HG03520 (cell line): ENCODE measurements around the gene CLEC4E.
"Not testable (repeated sequence)": the region's sequence is repeated elsewhere in the genome, so short reads cannot be mapped to it uniquely, and the experiment has no call there.

Experiments
- ATAC-seq: cut with Tn5 transposase; IDR thresholded peaks from one replicate; pipeline ENCODE4 v1.9.1; 2021; ENCODE audit warnings: mild to moderate bottlenecking, moderate library complexity; ENCODE audit not compliant: unreplicated experiment

Gene CLEC4E

GRCh38 chr12:8544295-8544694 lies 3.6 kb upstream of the CLEC4E start:
- no peak for ATAC-seq

DNA sequence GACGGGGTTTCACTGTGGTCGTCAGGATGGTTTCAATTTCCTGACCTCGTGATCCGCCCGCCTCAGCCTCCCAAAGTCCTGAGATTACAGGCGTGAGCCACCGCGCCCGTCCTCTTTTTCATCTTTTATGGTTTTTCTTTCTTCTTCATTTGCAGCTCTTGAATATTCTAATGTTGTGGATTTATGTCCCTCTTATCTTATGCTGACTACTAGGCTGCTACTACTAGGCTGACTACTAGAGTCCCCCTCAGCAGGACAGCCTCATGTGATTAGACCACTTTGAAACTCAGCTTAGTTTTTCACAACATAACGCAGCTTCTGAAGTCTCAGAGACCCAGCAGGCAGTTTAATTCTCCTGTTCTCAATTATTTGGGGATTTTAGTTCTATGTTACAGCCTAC lies 857 bp upstream of the CLEC4E start:
- ATAC-seq: no peak

DNA sequence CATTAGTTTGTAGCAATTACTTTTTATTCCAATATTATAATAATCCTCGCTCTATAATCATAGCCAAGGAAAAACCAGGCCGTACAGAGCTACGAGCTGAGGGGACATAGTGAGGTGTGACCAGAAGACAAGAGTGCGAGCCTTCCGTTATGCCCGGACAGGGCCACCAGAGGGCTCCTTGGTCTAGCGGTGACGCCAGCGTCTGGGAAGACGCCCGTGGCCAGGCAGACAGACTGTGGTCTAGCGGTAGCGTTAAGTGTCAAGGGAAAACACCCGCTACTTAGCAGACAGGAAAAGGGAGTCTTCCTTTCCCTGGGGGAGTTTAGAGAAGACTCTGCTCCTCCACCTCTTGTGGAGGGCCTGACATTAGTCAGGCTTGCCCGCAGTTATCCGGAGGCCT lies 2.9 kb downstream of the CLEC4E start:
- ATAC-seq: not testable (repeated sequence)

DNA sequence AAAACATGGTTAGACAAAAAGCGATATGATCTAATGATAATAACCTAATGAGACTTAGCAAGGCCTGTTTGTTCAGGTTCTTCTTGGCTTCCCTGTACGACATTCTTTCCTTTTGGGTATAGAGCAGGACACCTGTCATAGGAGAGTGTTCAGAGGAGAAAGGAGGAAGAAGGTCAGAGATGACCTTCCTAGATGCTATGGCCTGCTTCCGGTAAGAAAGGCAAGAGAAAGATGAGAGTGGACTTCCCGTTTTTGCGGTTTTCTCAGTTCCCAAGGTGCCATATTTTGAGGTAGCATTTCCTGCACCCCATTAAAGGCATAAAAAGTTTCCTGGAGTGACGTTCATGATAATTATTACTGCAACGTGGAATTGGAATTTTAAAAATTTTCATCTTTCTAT lies 8.7 kb downstream of the CLEC4E start:
- ATAC-seq: no peak

GRCh38 chr12:8527250-8528130 lies 13.2 kb downstream of the CLEC4E start:
- no peak for ATAC-seq

DNA sequence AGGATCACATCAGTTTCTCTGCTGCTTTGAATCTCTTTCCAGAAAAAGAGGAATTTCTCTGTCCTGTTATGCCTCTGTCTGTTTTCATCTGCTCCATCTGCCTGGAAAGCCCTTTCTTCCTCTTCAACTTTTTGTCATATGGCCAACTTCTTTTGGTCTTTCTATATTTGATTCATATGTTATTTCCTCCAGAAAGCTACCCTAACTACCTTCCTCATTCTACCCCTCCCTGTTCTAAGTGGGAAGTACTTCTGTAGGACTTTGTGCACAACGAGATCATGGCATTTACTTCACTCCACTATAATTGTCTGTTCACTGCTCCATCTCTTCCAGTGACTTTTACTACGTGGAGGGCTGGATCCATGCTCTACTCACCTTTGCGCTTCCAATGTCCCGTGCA lies 21.5 kb downstream of the CLEC4E start:
- ATAC-seq: no peak

DNA sequence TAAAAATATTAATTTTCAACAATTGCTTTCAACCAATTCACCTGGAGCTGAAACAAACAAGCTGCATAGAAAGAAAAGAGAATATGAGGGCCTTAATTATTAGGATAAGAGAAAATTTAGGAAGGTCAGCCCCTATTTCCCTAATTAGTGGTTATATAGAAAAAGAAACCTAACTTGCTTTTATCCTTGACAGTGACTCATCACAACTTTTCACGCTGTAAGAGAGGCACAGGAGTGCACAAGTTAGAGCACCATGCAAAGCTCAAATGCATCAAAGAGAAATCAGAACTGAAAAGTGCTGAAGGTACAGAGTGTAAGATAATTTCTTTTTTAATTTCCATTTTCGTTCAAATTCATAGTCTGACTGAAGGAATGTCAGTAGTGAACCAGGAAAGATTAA lies 22.7 kb downstream of the CLEC4E start:
- ATAC-seq: no peak

GRCh38 chr12:8513256-8513655 lies 27.4 kb downstream of the CLEC4E start, which contains the start of gene CLEC4D:
Gene CLEC4D (plus strand): TSS chr12:8513503. CDS start chr12:8513733, 230 bp downstream.
- ATAC-seq: no peak

DNA sequence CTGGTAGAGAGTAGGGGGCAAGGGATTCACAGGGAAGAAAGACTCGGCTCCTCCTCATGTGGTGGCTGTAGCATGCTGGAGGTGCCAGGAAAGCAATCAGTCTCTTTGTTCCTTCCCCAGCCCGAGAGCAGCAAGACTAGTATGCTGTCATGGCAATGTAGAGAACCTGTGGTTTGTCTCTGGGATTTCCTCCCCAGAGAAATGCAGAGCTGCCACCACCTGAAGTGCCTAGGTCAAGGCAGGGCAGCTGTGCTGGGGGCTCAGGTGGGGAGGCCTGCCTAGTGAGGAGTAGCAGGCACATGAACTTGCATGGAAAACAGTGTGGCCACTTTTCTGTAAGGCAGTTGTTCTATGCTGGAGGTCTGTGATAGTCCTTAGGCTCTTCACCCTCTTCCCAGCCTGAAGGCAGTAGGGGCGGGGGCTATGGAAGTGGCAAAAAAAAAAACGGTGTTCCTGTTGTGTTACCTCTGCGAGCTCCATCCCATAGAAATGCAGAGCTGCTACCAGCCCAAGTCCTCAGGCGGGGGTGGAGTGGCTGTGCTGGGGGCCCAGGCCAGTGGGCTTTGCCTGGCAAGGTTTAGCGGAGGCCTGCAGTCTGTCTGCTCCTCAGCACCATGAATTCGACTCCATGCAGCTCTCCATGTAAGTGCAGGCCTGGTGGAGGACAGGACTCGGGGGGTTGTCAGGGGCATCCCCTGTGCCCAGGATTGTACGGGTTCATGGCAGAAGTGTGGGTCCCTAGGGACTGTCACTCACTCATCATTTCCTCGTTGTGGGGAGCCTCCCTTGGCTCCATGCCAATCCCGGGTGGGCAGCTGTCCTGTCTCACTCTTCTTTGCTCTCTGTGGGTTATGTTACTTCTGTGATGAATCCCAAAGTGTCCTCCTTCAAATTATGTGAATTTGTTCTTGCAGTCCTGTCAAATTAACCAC lies 31.5 kb downstream of the CLEC4E start:
- ATAC-seq: no peak

DNA sequence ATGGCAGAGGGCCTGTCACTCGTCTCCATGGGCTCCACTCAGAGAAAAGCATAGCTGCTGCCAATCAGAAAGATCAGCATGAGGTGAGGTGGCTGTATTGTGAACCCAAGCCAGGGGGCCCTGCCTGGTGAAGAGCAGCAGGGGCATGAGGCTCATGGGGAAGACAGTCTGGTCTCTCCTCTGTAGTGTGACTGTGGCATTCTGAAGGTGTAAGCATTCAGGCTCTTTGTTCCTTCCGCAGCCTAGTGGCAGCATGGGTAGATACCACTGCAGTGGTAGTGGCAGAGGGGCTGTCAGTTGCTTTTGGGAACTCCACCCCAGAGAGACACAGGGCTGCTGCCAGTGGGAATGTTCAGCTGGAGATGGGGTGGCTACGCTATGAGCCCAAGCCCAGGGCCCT lies 32.5 kb downstream of the CLEC4E start:
- no peak for ATAC-seq

DNA sequence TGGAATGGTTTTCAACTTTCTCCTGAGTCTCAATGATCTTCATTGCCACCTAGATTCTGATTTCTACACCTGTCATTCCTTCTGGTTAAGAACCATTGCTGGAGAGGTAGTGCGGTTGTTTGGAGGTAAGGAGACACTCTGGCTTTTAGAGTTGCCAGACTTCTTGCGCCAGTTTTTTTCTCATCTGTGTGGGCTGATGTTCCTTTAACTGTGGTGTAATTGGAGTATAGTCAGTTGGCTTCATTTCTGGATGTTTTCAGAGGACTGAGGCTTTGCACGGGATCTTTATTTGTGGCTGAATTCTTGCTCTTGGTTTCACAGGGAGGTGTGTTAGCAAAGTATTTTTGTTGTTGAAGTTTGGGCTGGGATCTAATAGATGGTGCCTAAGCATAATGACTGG lies 33.1 kb downstream of the CLEC4E start:
- ATAC-seq: no peak

DNA sequence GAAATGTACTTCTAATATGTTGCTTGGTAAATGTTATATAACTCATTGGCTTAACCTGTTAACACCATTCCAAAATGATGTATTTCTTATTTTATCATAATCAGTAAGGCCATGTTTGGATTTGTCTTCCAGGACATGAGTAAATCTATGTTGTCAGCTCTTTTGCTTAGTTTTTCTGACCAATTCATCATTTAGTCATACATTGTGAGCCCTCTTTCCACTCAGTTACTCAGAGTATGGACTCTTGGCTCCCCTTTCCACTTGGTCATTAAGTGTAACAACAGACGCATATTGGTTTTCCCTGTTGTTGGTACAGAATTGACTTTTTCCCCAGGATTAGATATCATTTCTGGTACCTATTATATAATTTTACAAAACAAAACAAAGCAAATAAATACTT lies 36.4 kb downstream of the CLEC4E start:
- ATAC-seq: no peak

- ATAC-seq: no peak
Measured at GRCh38 chr12:8501720-8502119, 39.0 kb downstream of the CLEC4E start.

DNA sequence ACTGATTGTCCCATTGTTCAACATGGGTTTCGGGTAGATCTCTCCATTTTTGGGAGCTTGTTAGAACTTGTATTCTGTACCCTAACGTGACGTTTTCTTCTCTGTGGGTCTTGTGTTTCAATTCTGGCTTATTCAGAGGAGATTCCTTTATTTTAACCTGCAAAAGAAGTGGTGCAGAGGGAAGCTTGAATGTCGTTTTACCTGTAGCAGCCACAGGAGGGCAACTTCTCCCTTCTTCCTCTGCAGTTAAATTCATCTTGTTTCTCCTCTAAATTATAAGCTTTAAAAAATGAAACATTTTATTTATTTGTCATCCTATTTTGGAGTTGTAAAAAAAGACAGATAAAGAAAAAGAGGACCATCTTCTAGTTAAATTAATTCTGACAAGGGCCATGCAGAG lies 41.1 kb downstream of the CLEC4E start:
- no peak for ATAC-seq

DNA sequence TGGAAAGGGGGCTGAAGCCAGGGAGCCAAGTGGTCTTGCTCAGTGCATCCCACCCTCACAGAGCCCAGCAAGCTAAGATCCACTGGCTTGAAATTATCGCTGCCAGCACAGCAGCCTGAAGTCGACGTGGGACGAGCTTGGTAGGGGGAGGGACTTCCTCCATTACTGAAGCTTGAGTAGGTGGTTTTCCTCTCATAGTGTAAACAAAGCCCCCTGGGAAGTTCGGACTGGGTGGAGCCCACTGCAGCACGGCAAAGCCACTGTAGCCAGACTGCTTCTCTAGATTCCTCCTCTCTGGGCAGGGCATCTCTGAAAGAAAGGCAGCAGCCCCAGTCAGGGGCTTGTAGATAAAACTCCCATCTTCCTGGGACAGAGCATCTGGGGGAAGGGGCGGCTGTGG lies 44.6 kb downstream of the CLEC4E start:
- not testable (repeated sequence) for ATAC-seq

- not testable (repeated sequence) for ATAC-seq
Measured at GRCh38 chr12:8495671-8496070, 45.0 kb downstream of the CLEC4E start.

GRCh38 chr12:8493084-8493483 lies 47.6 kb downstream of the CLEC4E start:
- peak; percentile 96 for ATAC-seq

DNA sequence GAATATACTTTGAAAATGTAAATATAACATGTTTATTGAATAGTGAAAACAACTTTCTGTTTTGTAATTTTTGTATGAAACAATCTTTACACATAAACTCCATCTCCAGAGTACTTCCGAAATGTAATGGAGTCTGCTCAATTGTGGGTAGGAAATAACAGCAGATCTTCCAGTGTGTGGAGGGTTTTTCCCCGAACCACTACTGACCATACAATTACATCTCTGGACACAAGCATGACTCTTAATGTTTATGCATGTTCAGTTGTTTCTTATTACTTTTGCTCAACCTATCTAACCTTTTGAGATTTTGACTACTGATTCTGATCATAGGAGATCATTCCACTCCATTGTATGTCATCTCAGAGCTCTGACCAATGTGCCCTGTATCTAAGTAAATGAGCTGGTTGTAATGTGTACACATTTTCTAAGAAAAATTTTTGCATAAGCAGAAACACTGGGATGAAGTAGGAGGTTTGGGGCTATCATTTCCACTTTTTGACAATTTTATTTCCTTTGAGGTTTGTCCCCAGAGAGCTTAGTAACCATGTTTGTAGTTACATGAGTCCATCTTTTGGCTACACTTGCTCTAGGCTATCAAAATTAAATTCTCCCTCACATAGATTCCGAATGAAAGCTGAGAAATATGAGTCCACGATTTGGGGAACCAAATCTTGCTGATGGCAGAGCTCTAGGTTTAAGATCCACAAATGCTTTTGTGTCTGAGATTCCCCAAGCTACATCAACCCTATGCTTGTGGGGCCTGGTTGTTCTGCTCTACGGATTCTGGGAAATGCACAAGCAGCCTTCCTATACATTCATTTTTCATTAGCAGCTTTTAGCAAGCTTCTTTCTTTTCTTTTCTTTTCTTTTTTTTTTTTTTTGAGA lies 48.8 kb downstream of the CLEC4E start:
- no peak for ATAC-seq
